Pancreas (tissue), 10 donors: Measurements from ENCODE around the gene FMNL2. TPM values are rescaled to one million over a fixed set of nuclear protein-coding genes. Genes with fewer than 3 reads are reported as not detected.

Experiments
- ATAC-seq, 4 donors: fragments of 200-7000 bp; cut with Tn5 transposase; one replicate each; pipeline versions ENCODE4 v1.8.0 to v1.9.1; 2020; ENCODE audit warnings: mild to moderate bottlenecking in 4 of 4, moderate library complexity in 4 of 4
- DNase-seq, 6 donors: peaks; one replicate each; pipeline ENCODE4 v3.0.0-alpha.2; 2020
- FAIRE-seq: peaks from 2 replicates; lab custom pipeline; 2012; peaks lifted over from hg19 to GRCh38; lab: Jason Lieb, UNC
- H3K27ac ChIP-seq, 4 donors: fragments of 200-600 bp; sonication (generic); 1 replicate in 3 of 4; 2 replicates in 1 of 4; pipeline versions ENCODE4 v1.5.0 to v1.8.0; 2020
- H3K27me3 ChIP-seq, 4 donors: fragments of 200-600 bp; one replicate each; pipeline ENCODE4 v1.8.0; 2021
- H3K36me3 ChIP-seq, 3 donors: fragments of 200-600 bp; sonication (generic) in 1 of 3; one replicate each; pipeline versions ENCODE4 v1.5.0 to v1.8.0; 2020 to 2021
- H3K4me1 ChIP-seq, 3 donors: fragments of 200-600 bp; one replicate each; pipeline ENCODE4 v1.8.0; 2021
- H3K4me3 ChIP-seq, 4 donors: fragments of 200-600 bp; sonication (generic) in 2 of 4; one replicate each; pipeline versions ENCODE4 v1.5.0 to v1.8.0; 2020 to 2021
- H3K9me3 ChIP-seq, 4 donors: fragments of 200-600 bp; one replicate each; pipeline ENCODE4 v1.8.0; 2021
- WGBS, 2 donors: extraction: QIAGEN DNeasy Blood & Tissue Kit; methylation state at CpG; one replicate each; pipeline ENCODE4 v1.1.7; 2013; 5-methylcytosine and 5-hydroxymethylcytosine counted together
- intact Hi-C, 3 donors: fragments of 100-400 bp; cut with DNase I; formaldehyde crosslinking; loops; one replicate each; pipeline versions ENCODE4 v1.11.1 to v1.14.2; 2022
- polyA plus RNA-seq, 2 donors: library from polyadenylated mRNA; stranded (reverse); fragments of 200-250 nt; gene quantifications; one replicate each; pipeline ENCODE4 v1.2.3, GENCODE V29; 2013
- total RNA-seq, 6 donors: library from RNA; stranded (reverse); fragmentation: NEBNext Ultra II Directional in 4 of 6; extraction: Animal tissue kit (Norgen Biotek cat#: 25700) in 4 of 6; gene quantifications; one replicate each; pipeline versions ENCODE4 v1.2.1 to v1.2.4, GENCODE V29; 2021 to 2023
- TF ChIP-seq, protein P1 (sequence below), 4 donors: fragments of 200-600 bp; sonication (generic) in 3 of 4; IDR thresholded peaks; one replicate each; pipeline versions ENCODE4 v1.5.0 to v1.8.0; 2021; ENCODE audit warnings: antibody characterized with exemption in 4 of 4
- donor health status: healthy with polysubstance abuse.
- donor health status: DM: no; HTN: no; CAD: no; lungs with moderate emphysema.
- donor health status: DM: no; HTN: no; CAD: no.
- donor health status: control.
- donor health status: control.
- donor health status: Bipolar disorder and iron deficiency.
- donor health status: DM: yes; HTN: yes; CAD: no.
- donor health status: DM: no; HTN: no; CAD: no.
- donor health status: DM: no; HTN: no; CAD: no.
- donor health status: DM: yes; HTN: yes; CAD: no.

The FMNL2 gene
- total and polyA plus RNA-seq, 8 donors, result 7.5 to 22.3 (median 11.3) TPM

DNA sequence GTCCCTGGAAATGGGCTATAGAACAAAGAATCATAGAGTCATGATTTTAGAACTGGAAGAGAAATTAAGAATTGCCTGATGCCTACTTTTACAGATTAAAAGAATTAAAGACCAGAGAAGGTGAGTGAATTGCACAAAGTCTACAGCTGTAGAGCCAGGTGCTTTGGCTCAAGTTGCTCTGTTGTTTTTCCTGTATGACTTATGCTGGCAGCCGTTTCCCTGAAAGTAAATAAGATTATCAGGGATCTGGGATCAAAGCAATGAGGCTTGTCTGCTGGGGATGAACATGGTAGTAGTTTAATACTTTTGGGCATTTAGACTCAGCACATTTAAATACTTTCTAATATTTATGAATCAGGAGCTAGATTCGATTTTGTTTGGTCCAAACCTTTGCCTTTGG is 215.4 kb downstream of the FMNL2 start:
- H3K27ac ChIP-seq, result no peak overlapping the region
- no peaks in the 10 kb centered on the region for H3K27me3 ChIP-seq
- WGBS, 2 donors, result 20 to 28% methylated on average over 2 of the region's 2 CpGs
- peaks cover 9 to 20% (median 18%) of the 10 kb centered on the region in 3 donors for H3K4me1 ChIP-seq
- no peak overlapping the region for H3K4me3 ChIP-seq
- no peaks in the 10 kb centered on the region for H3K36me3 ChIP-seq
- ATAC-seq (peak; percentile 86 to 93 (median 88)), FAIRE-seq (no peak), DNase-seq (peak in 3 of 6 donors; percentile 25 to 40 (median 27))
- TF ChIP-seq, protein P1, sequence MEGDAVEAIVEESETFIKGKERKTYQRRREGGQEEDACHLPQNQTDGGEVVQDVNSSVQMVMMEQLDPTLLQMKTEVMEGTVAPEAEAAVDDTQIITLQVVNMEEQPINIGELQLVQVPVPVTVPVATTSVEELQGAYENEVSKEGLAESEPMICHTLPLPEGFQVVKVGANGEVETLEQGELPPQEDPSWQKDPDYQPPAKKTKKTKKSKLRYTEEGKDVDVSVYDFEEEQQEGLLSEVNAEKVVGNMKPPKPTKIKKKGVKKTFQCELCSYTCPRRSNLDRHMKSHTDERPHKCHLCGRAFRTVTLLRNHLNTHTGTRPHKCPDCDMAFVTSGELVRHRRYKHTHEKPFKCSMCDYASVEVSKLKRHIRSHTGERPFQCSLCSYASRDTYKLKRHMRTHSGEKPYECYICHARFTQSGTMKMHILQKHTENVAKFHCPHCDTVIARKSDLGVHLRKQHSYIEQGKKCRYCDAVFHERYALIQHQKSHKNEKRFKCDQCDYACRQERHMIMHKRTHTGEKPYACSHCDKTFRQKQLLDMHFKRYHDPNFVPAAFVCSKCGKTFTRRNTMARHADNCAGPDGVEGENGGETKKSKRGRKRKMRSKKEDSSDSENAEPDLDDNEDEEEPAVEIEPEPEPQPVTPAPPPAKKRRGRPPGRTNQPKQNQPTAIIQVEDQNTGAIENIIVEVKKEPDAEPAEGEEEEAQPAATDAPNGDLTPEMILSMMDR (IDR thresholded peaks at IDR 0.05), result no peak
- intact Hi-C loops, result no loop called here
- no peaks in the 10 kb centered on the region for H3K9me3 ChIP-seq

DNA sequence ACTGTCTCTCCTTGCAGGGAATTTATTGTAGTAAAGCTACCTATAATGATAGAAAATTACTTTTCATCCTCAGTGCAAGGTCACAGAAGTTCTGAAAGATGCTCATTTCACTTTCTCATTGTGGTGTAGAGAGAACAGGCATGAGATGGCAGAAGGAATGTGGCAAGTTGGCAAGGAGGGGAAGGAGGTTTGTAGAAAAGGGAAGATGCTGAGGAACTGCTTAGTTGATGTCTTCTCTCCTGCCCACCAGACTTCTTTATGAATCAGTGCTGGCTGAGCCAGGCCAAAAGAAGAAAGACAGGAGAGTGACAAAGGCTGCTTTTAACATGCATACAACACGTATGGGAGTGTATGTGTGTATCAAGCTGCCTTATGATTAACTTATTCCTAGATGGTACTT is 217.9 kb downstream of the FMNL2 start:
- no peak for ATAC-seq
- H3K27ac ChIP-seq, result no peak overlapping the region
- TF ChIP-seq, protein P1 (IDR thresholded peaks at IDR 0.05), result no peak
- DNase-seq, result no peak
- H3K4me1 ChIP-seq, result peaks cover 8 to 18% (median 15%) of the 10 kb centered on the region in 3 donors
- 84 to 94% methylated on average over 1 of the region's 1 CpG for WGBS, 2 donors
- no peak for FAIRE-seq
- intact Hi-C loops, result no loop called here
- H3K27me3 ChIP-seq, result no peaks in the 10 kb centered on the region
- H3K9me3 ChIP-seq, result no peaks in the 10 kb centered on the region
- H3K4me3 ChIP-seq, result no peak overlapping the region
- H3K36me3 ChIP-seq, result no peaks in the 10 kb centered on the region

- 76 to 77% methylated on average over 1 of the region's 1 CpG for WGBS, 2 donors
- peaks cover 6 to 16% (median 9%) of the 10 kb centered on the region in 3 donors for H3K4me1 ChIP-seq
- no peak overlapping the region for H3K4me3 ChIP-seq
- ATAC-seq, result no peak
- TF ChIP-seq, protein P1 (IDR thresholded peaks at IDR 0.05), result no peak
- H3K27me3 ChIP-seq, result no peaks in the 10 kb centered on the region
- FAIRE-seq, result peak; percentile 72
- H3K36me3 ChIP-seq, result no peaks in the 10 kb centered on the region
- intact Hi-C loops, result no loop called here
- DNase-seq, result no peak
- H3K27ac ChIP-seq, result no peak overlapping the region
- no peaks in the 10 kb centered on the region for H3K9me3 ChIP-seq
Observed at GRCh38 chr2:152553518-152553917, 218.5 kb downstream of the FMNL2 start.

DNA sequence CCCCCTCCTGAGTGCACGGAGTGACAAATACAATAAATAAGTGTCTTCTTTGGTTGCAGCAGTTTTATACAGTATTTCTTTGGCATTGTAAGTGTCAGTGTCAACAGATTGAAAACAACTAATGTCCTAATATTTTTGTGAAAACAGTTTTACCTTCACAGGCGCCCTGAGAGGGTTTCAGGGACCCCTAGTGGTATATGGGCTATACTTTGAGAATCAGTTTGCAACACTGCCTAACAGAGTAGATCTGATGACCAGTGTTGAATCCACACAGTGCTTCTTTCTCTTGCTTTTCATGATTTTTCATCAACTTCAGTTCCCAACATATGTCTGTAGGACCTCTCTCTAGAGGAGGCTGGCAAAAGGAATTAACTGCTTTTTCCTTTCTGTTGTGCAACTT is 220.1 kb downstream of the FMNL2 start:
- TF ChIP-seq, protein P1 (IDR thresholded peaks at IDR 0.05), result no peak
- H3K4me3 ChIP-seq, result no peak overlapping the region
- FAIRE-seq (no peak), ATAC-seq (peak in 2 of 4 donors; percentile 11 to 39), DNase-seq (no peak)
- H3K36me3 ChIP-seq, result peaks cover 0 to 6% (median 0%) of the 10 kb centered on the region in 3 donors
- no peaks in the 10 kb centered on the region for H3K27me3 ChIP-seq
- H3K27ac ChIP-seq, result no peak overlapping the region
- peaks cover 2 to 9% (median 4%) of the 10 kb centered on the region in 3 donors for H3K4me1 ChIP-seq
- H3K9me3 ChIP-seq, result no peaks in the 10 kb centered on the region
- 58 to 78% methylated on average over 2 of the region's 2 CpGs for WGBS, 2 donors
- intact Hi-C loops, result no loop called here

DNA sequence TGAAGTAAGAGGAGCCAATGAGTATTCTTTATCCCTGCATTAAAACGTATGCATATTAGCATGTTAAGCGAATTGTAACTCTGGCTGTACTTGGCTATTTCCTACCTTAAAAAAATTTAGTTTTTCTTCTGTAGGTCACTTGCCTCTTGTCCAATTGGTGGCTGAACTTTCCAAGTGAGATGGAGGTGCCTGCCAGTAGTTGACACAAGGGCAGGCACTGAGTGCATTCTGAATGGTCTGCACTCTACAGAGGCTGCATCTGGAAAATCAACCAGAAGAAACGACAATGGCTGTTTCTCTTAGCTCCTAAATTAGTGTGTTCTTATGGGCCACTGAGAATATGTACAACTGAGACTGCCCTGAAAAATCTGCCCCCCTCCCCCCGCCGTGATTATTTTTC is 221.5 kb downstream of the FMNL2 start:
- no peak for FAIRE-seq
- WGBS, 2 donors, result 87 to 91% methylated on average over 5 of the region's 5 CpGs
- intact Hi-C loops, result no loop called here

More for the DNA sequence above, 221.5 kb downstream of the FMNL2 start:
- H3K9me3 ChIP-seq, result no peaks in the 10 kb centered on the region
- TF ChIP-seq, protein P1 (IDR thresholded peaks at IDR 0.05), result no peak
- no peak overlapping the region for H3K27ac ChIP-seq
- no peak for DNase-seq
- H3K4me3 ChIP-seq, result no peak overlapping the region
- no peaks in the 10 kb centered on the region for H3K27me3 ChIP-seq
- ATAC-seq, result no peak
- peaks cover 0 to 4% (median 0%) of the 10 kb centered on the region in 3 donors for H3K4me1 ChIP-seq
- H3K36me3 ChIP-seq, result peaks cover 0 to 6% (median 0%) of the 10 kb centered on the region in 3 donors
